ENCODE data around the gene RPL22L1. TPM values are rescaled to one million over a fixed set of nuclear protein-coding genes. Genes with fewer than 3 reads are reported as not detected.

RPL22L1 gene
- polyA plus RNA-seq, 1 donor (not counting 4 experiments of a cell fraction or from before 2014, with no cell fraction given): 277 TPM

DNA sequence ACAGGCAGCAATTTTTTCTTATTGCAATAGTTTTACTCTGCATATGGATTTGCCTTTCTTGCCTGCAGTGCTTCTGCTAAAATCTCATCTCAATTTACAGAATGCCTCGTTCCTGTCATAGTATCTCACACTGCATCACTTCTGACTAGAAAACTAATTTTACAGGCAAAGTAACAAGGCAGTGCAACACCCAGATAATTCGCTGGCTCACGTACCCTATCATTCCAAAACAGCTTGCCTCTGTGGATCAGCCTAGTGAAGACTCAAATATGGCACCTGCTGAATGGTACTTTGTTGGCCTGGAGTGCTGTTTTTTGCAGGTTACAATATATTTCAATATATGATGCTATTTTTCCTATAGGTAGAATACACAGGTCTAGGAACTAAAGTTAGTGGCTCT lies 33.1 kb upstream of the RPL22L1 start:
- no peaks in the 10 kb centered on the region for H3K9me3 ChIP-seq (ENCODE audit: control insufficient read depth, low read depth, low read length)
- H2AFZ ChIP-seq (ENCODE audit: control insufficient read depth, low read length): no peak overlapping the region
- H3K9me1 ChIP-seq (ENCODE audit: control insufficient read depth, extremely low read depth, insufficient read depth, low read length): no peaks in the 10 kb centered on the region
- FAIRE-seq (no peak), DNase-seq (ENCODE audit: low read depth, low spot score) (no peak)
- dilution Hi-C loops (cut with MboI; ENCODE audit: extremely low pct_ligation_motif_present, low sequenced_read_pairs): no loop called here
- no peak for TF ChIP-seq EZH2 (IDR thresholded peaks at IDR 0.05; ENCODE audit: low read length)
- TF ChIP-seq, protein P1, sequence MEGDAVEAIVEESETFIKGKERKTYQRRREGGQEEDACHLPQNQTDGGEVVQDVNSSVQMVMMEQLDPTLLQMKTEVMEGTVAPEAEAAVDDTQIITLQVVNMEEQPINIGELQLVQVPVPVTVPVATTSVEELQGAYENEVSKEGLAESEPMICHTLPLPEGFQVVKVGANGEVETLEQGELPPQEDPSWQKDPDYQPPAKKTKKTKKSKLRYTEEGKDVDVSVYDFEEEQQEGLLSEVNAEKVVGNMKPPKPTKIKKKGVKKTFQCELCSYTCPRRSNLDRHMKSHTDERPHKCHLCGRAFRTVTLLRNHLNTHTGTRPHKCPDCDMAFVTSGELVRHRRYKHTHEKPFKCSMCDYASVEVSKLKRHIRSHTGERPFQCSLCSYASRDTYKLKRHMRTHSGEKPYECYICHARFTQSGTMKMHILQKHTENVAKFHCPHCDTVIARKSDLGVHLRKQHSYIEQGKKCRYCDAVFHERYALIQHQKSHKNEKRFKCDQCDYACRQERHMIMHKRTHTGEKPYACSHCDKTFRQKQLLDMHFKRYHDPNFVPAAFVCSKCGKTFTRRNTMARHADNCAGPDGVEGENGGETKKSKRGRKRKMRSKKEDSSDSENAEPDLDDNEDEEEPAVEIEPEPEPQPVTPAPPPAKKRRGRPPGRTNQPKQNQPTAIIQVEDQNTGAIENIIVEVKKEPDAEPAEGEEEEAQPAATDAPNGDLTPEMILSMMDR (optimal IDR thresholded peaks at IDR 0.05 in 1 of 3, IDR thresholded peaks at IDR 0.05 in 1 of 3, conservative IDR thresholded peaks at IDR 0.05 in 1 of 3; ENCODE audit: extremely low read depth in 1 of 3, insufficient read depth in 2 of 3, low read length in 3 of 3): no peak
- no peak overlapping the region for H3K27ac ChIP-seq (ENCODE audit: control insufficient read depth, insufficient read depth, low read length)
- no peak overlapping the region for H3K9ac ChIP-seq (ENCODE audit: control insufficient read depth, extremely low read depth, insufficient read depth, low read length)
- no peak overlapping the region for H3K4me2 ChIP-seq (ENCODE audit: control insufficient read depth, extremely low read depth, insufficient read depth, low read depth, low read length)
- no peaks in the 10 kb centered on the region for H3K36me3 ChIP-seq (ENCODE audit: control insufficient read depth in 2 of 2, extremely low read depth in 1 of 2, insufficient read depth in 2 of 2, low read length in 2 of 2)
- no peak overlapping the region for H3K4me3 ChIP-seq (ENCODE audit: control insufficient read depth in 2 of 3, extremely low read depth in 1 of 3, insufficient read depth in 2 of 3, low read depth in 1 of 3, low read length in 3 of 3)
- no peaks in the 10 kb centered on the region for H4K20me1 ChIP-seq (ENCODE audit: control insufficient read depth, extremely low read depth, insufficient read depth, low read length)
- peaks cover 5% of the 10 kb centered on the region for H3K79me2 ChIP-seq (ENCODE audit: control insufficient read depth, insufficient read depth, low read length)
- peaks cover 12% of the 10 kb centered on the region for H3K4me1 ChIP-seq (ENCODE audit: control insufficient read depth, extremely low read depth, insufficient read depth, low read length)
- no peaks in the 10 kb centered on the region for H3K27me3 ChIP-seq (ENCODE audit: control insufficient read depth, extremely low read depth, insufficient read depth, low read length)

DNA sequence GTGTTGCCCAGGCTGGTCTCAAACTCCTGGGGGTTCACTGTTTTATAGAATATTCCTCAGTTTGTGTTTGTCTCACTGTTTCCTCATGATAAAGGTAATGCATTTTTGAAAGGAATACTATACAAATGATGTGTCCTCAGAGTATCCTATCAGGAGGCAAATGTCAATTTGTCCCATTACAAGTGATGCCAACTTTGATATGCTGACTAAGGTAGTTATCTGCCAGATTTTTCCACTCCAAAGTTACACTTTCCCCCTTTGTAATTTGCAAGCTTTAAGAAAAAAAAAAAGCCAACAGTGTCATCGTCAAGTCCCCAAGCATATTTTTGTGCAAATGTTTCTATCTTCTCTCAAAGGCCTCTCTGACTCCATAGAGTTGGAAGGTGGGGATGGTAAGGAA lies 29.5 kb upstream of the RPL22L1 start:
- Histone ChIP-seq H3K27me3 (ENCODE audit: control insufficient read depth, extremely low read depth, insufficient read depth, low read length) (no peaks in the 10 kb centered on the region), H3K36me3 (ENCODE audit: control insufficient read depth in 2 of 2, extremely low read depth in 1 of 2, insufficient read depth in 2 of 2, low read length in 2 of 2) (peaks cover 0 to 2% of the 10 kb centered on the region in 2 experiments), H4K20me1 (ENCODE audit: control insufficient read depth, extremely low read depth, insufficient read depth, low read length) (no peaks in the 10 kb centered on the region), H3K27ac (ENCODE audit: control insufficient read depth, insufficient read depth, low read length) (no peak overlapping the region), H3K9ac (ENCODE audit: control insufficient read depth, extremely low read depth, insufficient read depth, low read length) (no peak overlapping the region), H3K4me2 (ENCODE audit: control insufficient read depth, extremely low read depth, insufficient read depth, low read depth, low read length) (no peak overlapping the region), H3K79me2 (ENCODE audit: control insufficient read depth, insufficient read depth, low read length) (no peaks in the 10 kb centered on the region), H3K4me1 (ENCODE audit: control insufficient read depth, extremely low read depth, insufficient read depth, low read length) (peaks cover 3% of the 10 kb centered on the region), H3K9me3 (ENCODE audit: control insufficient read depth, low read depth, low read length) (no peaks in the 10 kb centered on the region), H3K4me3 (ENCODE audit: control insufficient read depth in 2 of 3, extremely low read depth in 1 of 3, insufficient read depth in 2 of 3, low read depth in 1 of 3, low read length in 3 of 3) (no peak overlapping the region), H2AFZ (ENCODE audit: control insufficient read depth, low read length) (no peak overlapping the region), H3K9me1 (ENCODE audit: control insufficient read depth, extremely low read depth, insufficient read depth, low read length) (no peaks in the 10 kb centered on the region)
- dilution Hi-C loops (cut with MboI; ENCODE audit: extremely low pct_ligation_motif_present, low sequenced_read_pairs): no loop called here
- FAIRE-seq (no peak), DNase-seq (ENCODE audit: low read depth, low spot score) (no peak)
- TF ChIP-seq, protein P1 (optimal IDR thresholded peaks at IDR 0.05 in 1 of 3, IDR thresholded peaks at IDR 0.05 in 1 of 3, conservative IDR thresholded peaks at IDR 0.05 in 1 of 3; ENCODE audit: extremely low read depth in 1 of 3, insufficient read depth in 2 of 3, low read length in 3 of 3): no peak
- no peak for TF ChIP-seq EZH2 (IDR thresholded peaks at IDR 0.05; ENCODE audit: low read length)
